Lung (tissue), 12 donors: Measurements from ENCODE around the gene KCNJ5. TPM values are rescaled to one million over a fixed set of nuclear protein-coding genes. Genes with fewer than 3 reads are reported as not detected.

ENCODE experiments used
- ATAC-seq: fragments of 200-7000 bp; cut with Tn5 transposase; one replicate; pipeline ENCODE4 v1.9.1; 2020; ENCODE audit warnings: moderate number of reproducible peaks; ENCODE audit not compliant: insufficient read depth, low FRiP score
- DNase-seq, 3 donors: peaks; one replicate each; pipeline ENCODE4 v3.0.0-alpha.2; 2013 to 2017
- H3K27ac ChIP-seq, 2 donors: one replicate each; pipeline ENCODE4 v1.5.1; 2013; ENCODE audit warnings: mild to moderate bottlenecking in 2 of 2, moderate library complexity in 2 of 2, control low read depth in 1 of 2, inconsistent platforms in 1 of 2, low read depth in 1 of 2, low read length in 1 of 2
- H3K27me3 ChIP-seq, 3 donors: one replicate each; pipeline ENCODE4 v1.5.1; 2013; ENCODE audit warnings: low read length in 2 of 3; ENCODE audit not compliant: control insufficient read depth in 3 of 3, insufficient read depth in 3 of 3
- H3K36me3 ChIP-seq, 4 donors: one replicate each; pipeline ENCODE4 v1.5.1; 2013; ENCODE audit warnings: low read length in 4 of 4, mild to moderate bottlenecking in 1 of 4, moderate library complexity in 1 of 4; ENCODE audit not compliant: control insufficient read depth in 4 of 4, insufficient read depth in 4 of 4
- H3K4me1 ChIP-seq, 5 donors: one replicate each; pipeline ENCODE4 v1.5.1; 2013; ENCODE audit warnings: low read length in 5 of 5, mild to moderate bottlenecking in 2 of 5, moderate library complexity in 1 of 5; ENCODE audit not compliant: control insufficient read depth in 5 of 5, insufficient read depth in 5 of 5
- H3K4me3 ChIP-seq: one replicate; pipeline ENCODE4 v1.5.1; 2013; ENCODE audit warnings: mild to moderate bottlenecking, control low read depth, moderate library complexity
- H3K9ac ChIP-seq, 2 donors: one replicate each; pipeline ENCODE4 v1.5.1; 2013; ENCODE audit warnings: low read length in 2 of 2, control low read depth in 1 of 2; ENCODE audit not compliant: insufficient read depth in 1 of 2
- H3K9me3 ChIP-seq, 4 donors: one replicate each; pipeline ENCODE4 v1.5.1; 2013; ENCODE audit warnings: low read length in 3 of 4, mild to moderate bottlenecking in 1 of 4, moderate library complexity in 1 of 4; ENCODE audit not compliant: control insufficient read depth in 4 of 4, insufficient read depth in 3 of 4
- WGBS, 2 donors: extraction: QIAGEN DNeasy Blood & Tissue Kit; methylation state at CpG; one replicate each; pipeline ENCODE4 v1.1.7; 2013; 5-methylcytosine and 5-hydroxymethylcytosine counted together
- polyA plus RNA-seq, 2 donors: library from polyadenylated mRNA; stranded (reverse); fragments of 200-250 nt; gene quantifications; one replicate each; pipeline ENCODE4 v1.2.1, GENCODE V29; 2013
- total RNA-seq, 2 donors: library from RNA; depleted of rRNA in 1 of 2; stranded (reverse); fragments of >200 nt in 1 of 2; gene quantifications; one replicate each; pipeline ENCODE4 v1.2.1, GENCODE V29; 2014 to 2021
- TF ChIP-seq, protein P1 (sequence below): IDR thresholded peaks from 2 replicates; pipeline ENCODE4 v1.5.1; 2012; ENCODE audit warnings: mild to moderate bottlenecking; ENCODE audit errors: control extremely low read depth, extremely low read depth
- donor health status: control.
- donor health status: control.
- donor health status: Bipolar disorder and iron deficiency.
- donor health status: healthy.
- donor health status: DM: yes; HTN: yes; CAD: no.

Gene KCNJ5
- total and polyA plus RNA-seq, 4 donors = 2.0 to 5.0 (median 2.8) TPM

DNA sequence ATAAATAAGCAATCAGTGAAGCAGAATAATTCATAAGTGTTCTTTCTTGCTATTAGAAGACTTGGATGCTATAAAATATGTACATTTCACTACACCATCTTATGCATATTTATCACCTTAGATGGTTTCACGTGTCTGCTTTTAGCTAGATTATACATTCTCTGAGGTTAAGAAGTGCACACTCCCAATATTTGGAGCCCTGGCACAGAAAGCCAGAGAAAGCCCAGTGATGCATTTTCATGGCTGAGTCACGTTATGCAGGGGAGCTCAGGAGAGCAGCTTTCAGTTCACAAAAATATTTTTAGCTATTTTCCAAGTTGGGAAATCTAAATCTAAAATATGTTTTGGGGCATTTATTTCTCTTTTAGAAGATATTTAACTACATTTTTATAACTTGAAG lies 56.6 kb downstream of the KCNJ5 start:
- H3K4me1 ChIP-seq = peaks cover 0 to 26% (median 0%) of the 10 kb centered on the region in 5 donors
- DNase-seq (no peak), ATAC-seq (no peak)
- no peaks in the 10 kb centered on the region for H3K36me3 ChIP-seq
- TF ChIP-seq, protein P1, sequence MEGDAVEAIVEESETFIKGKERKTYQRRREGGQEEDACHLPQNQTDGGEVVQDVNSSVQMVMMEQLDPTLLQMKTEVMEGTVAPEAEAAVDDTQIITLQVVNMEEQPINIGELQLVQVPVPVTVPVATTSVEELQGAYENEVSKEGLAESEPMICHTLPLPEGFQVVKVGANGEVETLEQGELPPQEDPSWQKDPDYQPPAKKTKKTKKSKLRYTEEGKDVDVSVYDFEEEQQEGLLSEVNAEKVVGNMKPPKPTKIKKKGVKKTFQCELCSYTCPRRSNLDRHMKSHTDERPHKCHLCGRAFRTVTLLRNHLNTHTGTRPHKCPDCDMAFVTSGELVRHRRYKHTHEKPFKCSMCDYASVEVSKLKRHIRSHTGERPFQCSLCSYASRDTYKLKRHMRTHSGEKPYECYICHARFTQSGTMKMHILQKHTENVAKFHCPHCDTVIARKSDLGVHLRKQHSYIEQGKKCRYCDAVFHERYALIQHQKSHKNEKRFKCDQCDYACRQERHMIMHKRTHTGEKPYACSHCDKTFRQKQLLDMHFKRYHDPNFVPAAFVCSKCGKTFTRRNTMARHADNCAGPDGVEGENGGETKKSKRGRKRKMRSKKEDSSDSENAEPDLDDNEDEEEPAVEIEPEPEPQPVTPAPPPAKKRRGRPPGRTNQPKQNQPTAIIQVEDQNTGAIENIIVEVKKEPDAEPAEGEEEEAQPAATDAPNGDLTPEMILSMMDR = no peak
- H3K27me3 ChIP-seq = no peaks in the 10 kb centered on the region
- 84 to 88% methylated on average over 2 of the region's 2 CpGs for WGBS, 2 donors
- H3K9me3 ChIP-seq = no peaks in the 10 kb centered on the region
- H3K9ac ChIP-seq = no peak overlapping the region
- no peak overlapping the region for H3K4me3 ChIP-seq
- no peak overlapping the region for H3K27ac ChIP-seq

DNA sequence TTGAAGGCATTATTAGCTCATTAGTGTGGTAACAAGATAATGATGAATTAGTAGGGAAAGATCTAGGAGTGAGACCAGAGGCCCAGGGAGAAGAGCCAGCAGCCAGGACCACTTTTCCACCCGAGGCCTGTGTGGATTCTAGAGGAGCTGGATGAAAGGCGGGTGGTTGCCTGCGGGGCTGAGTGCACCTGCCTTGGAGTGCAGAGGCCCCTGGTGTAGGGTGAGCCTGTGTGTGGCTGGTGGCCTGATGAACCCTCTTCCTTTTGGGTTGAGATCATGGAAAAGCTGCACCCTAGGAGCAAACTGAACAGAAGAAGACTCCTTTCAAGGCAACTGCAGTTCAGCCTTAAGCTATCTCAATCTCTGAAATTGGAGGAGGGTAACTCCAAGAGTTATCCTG lies 57.4 kb downstream of the KCNJ5 start:
- no peak for ATAC-seq

DNA sequence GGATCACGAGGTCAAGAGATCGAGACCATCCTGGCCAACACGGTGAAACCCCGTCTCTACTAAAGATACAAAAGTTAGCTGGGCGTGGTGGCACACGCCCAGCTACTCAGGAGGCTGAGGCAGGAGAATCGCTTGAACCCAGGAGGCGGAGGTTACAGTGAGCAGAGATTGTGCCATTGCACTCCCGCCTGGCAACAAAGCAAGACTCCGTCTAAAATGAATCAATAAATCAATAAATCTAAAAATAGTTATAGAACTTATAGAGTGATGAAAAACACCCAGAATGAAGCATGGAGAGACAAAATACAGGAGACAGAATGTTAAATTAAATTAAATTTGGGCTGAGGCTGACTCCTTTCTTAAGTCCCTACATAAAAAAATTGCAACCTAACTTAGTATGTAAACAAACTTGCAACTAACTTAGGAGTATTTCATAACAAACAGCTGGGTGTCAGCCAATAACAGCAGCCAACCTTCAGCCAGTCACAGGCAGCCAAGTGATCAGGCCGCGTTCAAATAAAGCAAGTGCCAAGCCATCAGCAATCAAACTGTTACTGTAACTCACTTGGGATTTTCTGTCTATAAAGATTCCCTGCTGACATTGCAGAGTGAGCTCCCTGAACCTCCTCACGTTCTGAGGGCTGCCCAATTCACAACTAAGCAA lies 58.8 kb downstream of the KCNJ5 start:
- 77 to 84% methylated on average over 13 of the region's 13 CpGs for WGBS, 2 donors
- H3K4me1 ChIP-seq = peaks cover 0 to 20% (median 0%) of the 10 kb centered on the region in 5 donors
- H3K9ac ChIP-seq = no peak overlapping the region
- TF ChIP-seq, protein P1 = no peak
- no peaks in the 10 kb centered on the region for H3K9me3 ChIP-seq
- ATAC-seq (no peak), DNase-seq (peak; percentile 73 to 93 (median 89))
- H3K27me3 ChIP-seq = peaks cover 0 to 4% (median 0%) of the 10 kb centered on the region in 3 donors
- no peaks in the 10 kb centered on the region for H3K36me3 ChIP-seq
- H3K4me3 ChIP-seq = no peak overlapping the region
- H3K27ac ChIP-seq = no peak overlapping the region

More for the DNA sequence above, 57.4 kb downstream of the KCNJ5 start:
- H3K4me1 ChIP-seq = peaks cover 0 to 20% (median 0%) of the 10 kb centered on the region in 5 donors
- H3K4me3 ChIP-seq = no peak overlapping the region
- WGBS, 2 donors = 48 to 63% methylated on average over 3 of the region's 3 CpGs
- TF ChIP-seq, protein P1 = no peak
- H3K36me3 ChIP-seq = no peaks in the 10 kb centered on the region
- DNase-seq = no peak
- H3K27me3 ChIP-seq = peaks cover 0 to 4% (median 0%) of the 10 kb centered on the region in 3 donors
- no peaks in the 10 kb centered on the region for H3K9me3 ChIP-seq
- no peak overlapping the region for H3K9ac ChIP-seq
- no peak overlapping the region for H3K27ac ChIP-seq
